Aorta (tissue), 5 donors: ENCODE measurements around the gene FBLN7. TPM values are rescaled to one million over a fixed set of nuclear protein-coding genes. Genes with fewer than 3 reads are reported as not detected.
"Not testable (repeated sequence)": the region's sequence is repeated elsewhere in the genome, so short reads cannot be mapped to it uniquely, and the experiment has no call there.

Source experiments
- ATAC-seq: fragments of 200-7000 bp; cut with Tn5 transposase; one replicate; pipeline ENCODE4 v1.9.1; 2022; ENCODE audit warnings: moderate library complexity; ENCODE audit not compliant: low FRiP score
- DNase-seq, 2 donors: peaks; one replicate each; pipeline ENCODE4 v3.0.0-alpha.2; 2020
- H3K27ac ChIP-seq, 2 donors: one replicate each; pipeline ENCODE4 v1.5.1; 2013; ENCODE audit warnings: low read length in 2 of 2, mild to moderate bottlenecking in 2 of 2, moderate library complexity in 2 of 2, control low read depth in 1 of 2, inconsistent platforms in 1 of 2, low read depth in 1 of 2
- H3K27me3 ChIP-seq, 2 donors: one replicate each; pipeline ENCODE4 v1.6.1; 2013; ENCODE audit warnings: control low read depth in 1 of 2, low read length in 1 of 2, mild to moderate bottlenecking in 1 of 2, moderate library complexity in 1 of 2; ENCODE audit not compliant: insufficient read depth in 2 of 2, control insufficient read depth in 1 of 2
- H3K36me3 ChIP-seq, 2 donors: one replicate each; pipeline ENCODE4 v1.6.1; 2013; ENCODE audit warnings: control low read depth in 1 of 2, low read length in 1 of 2, mild to moderate bottlenecking in 1 of 2; ENCODE audit not compliant: insufficient read depth in 2 of 2, control insufficient read depth in 1 of 2
- H3K4me1 ChIP-seq, 2 donors: one replicate each; pipeline ENCODE4 v1.6.1; 2013; ENCODE audit warnings: low read length in 2 of 2, control low read depth in 1 of 2, mild to moderate bottlenecking in 1 of 2, moderate library complexity in 1 of 2; ENCODE audit not compliant: insufficient read depth in 2 of 2, control insufficient read depth in 1 of 2
- H3K4me3 ChIP-seq, 2 donors: one replicate each; pipeline ENCODE4 v1.5.1; 2013; ENCODE audit warnings: low read length in 2 of 2, control low read depth in 1 of 2, mild to moderate bottlenecking in 1 of 2
- H3K9me3 ChIP-seq: one replicate; pipeline ENCODE4 v1.6.1; 2013; ENCODE audit warnings: mild to moderate bottlenecking, low read length; ENCODE audit not compliant: control insufficient read depth
- WGBS, 2 donors: extraction: QIAGEN DNeasy Blood & Tissue Kit; methylation state at CpG; one replicate each; pipeline ENCODE4 v1.1.7; 2013; 5-methylcytosine and 5-hydroxymethylcytosine counted together
- intact Hi-C, 2 donors: fragments of 100-400 bp; cut with DNase I; formaldehyde crosslinking; loops; one replicate each; pipeline versions ENCODE4 v1.14.2 to v1.15.0; 2022
- polyA plus RNA-seq, 2 donors: library from polyadenylated mRNA; stranded (reverse); fragments of 200-250 nt; gene quantifications; one replicate each; pipeline ENCODE4 v1.2.3, GENCODE V29; 2013
- total RNA-seq, 2 donors: library from RNA; stranded (reverse); fragmentation: NEBNext Ultra II Directional; extraction: Animal tissue kit (Norgen Biotek cat#: 25700); gene quantifications; one replicate each; pipeline ENCODE4 v1.2.1, GENCODE V29; 2021
- donor health status: healthy with polysubstance abuse.
- donor health status: Bipolar disorder and iron deficiency.
- donor health status: DM: no; HTN: no; CAD: no.
- donor health status: DM: no; HTN: no; CAD: no.
- donor health status: DM: yes; HTN: yes; CAD: no.

Gene FBLN7
- total and polyA plus RNA-seq, 4 donors: 2.6 to 13.5 (median 5.3) TPM

- ATAC-seq (no peak), DNase-seq (no peak)
- 96 to 97% methylated on average over 1 of the region's 1 CpG for WGBS, 2 donors
- Histone ChIP-seq H3K4me3 (no peak overlapping the region), H3K27ac (no peak overlapping the region), H3K36me3 (peaks cover 2 to 3% of the 10 kb centered on the region in 2 donors), H3K27me3 (no peaks in the 10 kb centered on the region), H3K9me3 (no peaks in the 10 kb centered on the region), H3K4me1 (no peaks in the 10 kb centered on the region)
- intact Hi-C loops: no loop called here
Measured at GRCh38 chr2:112110966-112111365, 27.2 kb upstream of the FBLN7 start.

GRCh38 chr2:112113354-112113753 is 24.8 kb upstream of the FBLN7 start:
- intact Hi-C loops, ATAC-seq, H3K9me3 ChIP-seq, H3K4me3 ChIP-seq, H3K4me1 ChIP-seq, DNase-seq, H3K27ac ChIP-seq, H3K27me3 ChIP-seq, H3K36me3 ChIP-seq: not testable (repeated sequence)
- 87 to 91% methylated on average over 4 of the region's 4 CpGs for WGBS, 2 donors

GRCh38 chr2:112118148-112118547 is 20.0 kb upstream of the FBLN7 start:
- no peak overlapping the region for H3K4me3 ChIP-seq
- WGBS, 2 donors: 76 to 79% methylated on average over 4 of the region's 4 CpGs
- H3K9me3 ChIP-seq: no peaks in the 10 kb centered on the region
- peaks cover 2 to 8% of the 10 kb centered on the region in 2 donors for H3K36me3 ChIP-seq
- ATAC-seq: no peak
- H3K27ac ChIP-seq: no peak overlapping the region
- no peaks in the 10 kb centered on the region for H3K27me3 ChIP-seq
- intact Hi-C loops: no loop called here
- no peak for DNase-seq
- no peaks in the 10 kb centered on the region for H3K4me1 ChIP-seq

- H3K27ac ChIP-seq: no peak overlapping the region
- no peak overlapping the region for H3K4me3 ChIP-seq
- H3K9me3 ChIP-seq: no peaks in the 10 kb centered on the region
- DNase-seq (no peak), ATAC-seq (no peak)
- H3K36me3 ChIP-seq: peaks cover 0 to 6% of the 10 kb centered on the region in 2 donors
- no peaks in the 10 kb centered on the region for H3K27me3 ChIP-seq
- intact Hi-C loops: loop anchor here (5.0 to 10.0 kb wide), 2 partner anchors 123 to 311 kb away; partner anchors contain the start of gene RGPD8 (in 1 of the 2)
- H3K4me1 ChIP-seq: no peaks in the 10 kb centered on the region
Measured at GRCh38 chr2:112121682-112122254, 16.4 kb upstream of the FBLN7 start.

- no peaks in the 10 kb centered on the region for H3K36me3 ChIP-seq
- intact Hi-C loops: loop anchor here in 1 of 2 donors (10.0 kb wide), 1 partner anchor 116 kb away; no protein-coding TSS in a partner anchor
- no peak overlapping the region for H3K4me3 ChIP-seq
- no peaks in the 10 kb centered on the region for H3K27me3 ChIP-seq
- no peaks in the 10 kb centered on the region for H3K4me1 ChIP-seq
- 79 to 89% methylated on average over 1 of the region's 1 CpG for WGBS, 2 donors
- no peak for DNase-seq
- H3K9me3 ChIP-seq: no peaks in the 10 kb centered on the region
- ATAC-seq: no peak
- no peak overlapping the region for H3K27ac ChIP-seq
Measured at GRCh38 chr2:112129060-112129459, 9.1 kb upstream of the FBLN7 start.

GRCh38 chr2:112133344-112133743 is 4.8 kb upstream of the FBLN7 start:
- no peak overlapping the region for H3K4me3 ChIP-seq
- H3K27ac ChIP-seq: no peak overlapping the region
- H3K9me3 ChIP-seq: no peaks in the 10 kb centered on the region
- DNase-seq (no peak), ATAC-seq (no peak)
- H3K27me3 ChIP-seq: no peaks in the 10 kb centered on the region
- intact Hi-C loops: no loop called here
- H3K36me3 ChIP-seq: no peaks in the 10 kb centered on the region
- H3K4me1 ChIP-seq: no peaks in the 10 kb centered on the region

- no peak overlapping the region for H3K4me3 ChIP-seq
- DNase-seq: no peak
- H3K27ac ChIP-seq: no peak overlapping the region
- intact Hi-C loops: no loop called here
- 69 to 74% methylated on average over 4 of the region's 4 CpGs for WGBS, 2 donors
- no peaks in the 10 kb centered on the region for H3K9me3 ChIP-seq
- no peaks in the 10 kb centered on the region for H3K36me3 ChIP-seq
- H3K4me1 ChIP-seq: no peaks in the 10 kb centered on the region
- no peaks in the 10 kb centered on the region for H3K27me3 ChIP-seq
- ATAC-seq: no peak
Measured at GRCh38 chr2:112134120-112134519, 4.1 kb upstream of the FBLN7 start.

GRCh38 chr2:112136096-112136495 is 2.1 kb upstream of the FBLN7 start:
- H3K9me3 ChIP-seq: no peaks in the 10 kb centered on the region
- H3K27ac ChIP-seq: no peak overlapping the region
- H3K4me1 ChIP-seq: no peaks in the 10 kb centered on the region
- 94 to 95% methylated on average over 5 of the region's 5 CpGs for WGBS, 2 donors
- H3K4me3 ChIP-seq: no peak overlapping the region
- no peak for ATAC-seq
- intact Hi-C loops: no loop called here
- DNase-seq: no peak
- H3K36me3 ChIP-seq: no peaks in the 10 kb centered on the region
- H3K27me3 ChIP-seq: no peaks in the 10 kb centered on the region

- peak; percentile 64 for ATAC-seq
- Histone ChIP-seq H3K4me3 (peak overlapping the region; percentile 52 to 88), H3K27ac (no peak overlapping the region), H3K4me1 (no peaks in the 10 kb centered on the region), H3K9me3 (no peaks in the 10 kb centered on the region), H3K27me3 (no peaks in the 10 kb centered on the region), H3K36me3 (no peaks in the 10 kb centered on the region)
- WGBS, 2 donors: 8 to 10% methylated on average over 15 of the region's 15 CpGs
- DNase-seq: no peak
- intact Hi-C loops: no loop called here
Measured at GRCh38 chr2:112137516-112138158, 548 bp upstream of the FBLN7 start.
